PC-9 (cell line): ENCODE measurements around the gene SPRR1A. TPM values are rescaled to one million over a fixed set of nuclear protein-coding genes. Genes with fewer than 3 reads are reported as not detected.

ENCODE experiments used
- BruUV-seq: library from RNA; stranded (reverse); fragments of 400-500 nt; replicated peaks from 2 replicates; lab custom pipeline; 2021; lab: Mats Ljungman, UMichigan
- CTCF ChIA-PET: fragments of 300-600 bp; sonication (Branson Sonifier 250); formaldehyde crosslinking; loops from one replicate; lab custom pipeline; 2022; ENCODE audit warnings: antibody characterized with exemption; lab: Charles Lee
- POLR2A ChIA-PET: fragments of 300-600 bp; sonication (Branson Sonifier 250); formaldehyde crosslinking; loops from one replicate; lab custom pipeline; 2022; ENCODE audit warnings: antibody characterized with exemption; ENCODE audit not compliant: unreplicated experiment; lab: Charles Lee
- DNase-seq, 2 experiments: peaks; one replicate each; pipeline versions ENCODE4 v3.0.0 to v3.0.0-alpha.2; 2015 to 2022; ENCODE audit warnings: mixed read lengths in 1 of 2
- H2AFZ ChIP-seq: fragments of 200-600 bp; sonication (generic); 2 replicates; pipeline ENCODE4 v1.8.1; 2017; ENCODE audit warnings: antibody characterized with exemption
- H3F3A ChIP-seq: fragments of 200-600 bp; sonication (generic); 2 replicates; pipeline ENCODE4 v1.8.1; 2017; ENCODE audit warnings: antibody characterized with exemption, mild to moderate bottlenecking, low read depth; ENCODE audit not compliant: insufficient read depth
- H3K27ac ChIP-seq: fragments of 200-600 bp; sonication (generic); 2 replicates; pipeline ENCODE4 v1.6.1; 2016; ENCODE audit warnings: mixed run types
- H3K27me3 ChIP-seq: fragments of 200-600 bp; sonication (generic); 2 replicates; pipeline ENCODE4 v1.6.1; 2016; ENCODE audit warnings: low read depth, mixed run types; ENCODE audit not compliant: insufficient read depth
- H3K36me3 ChIP-seq: fragments of 200-600 bp; sonication (generic); 2 replicates; pipeline ENCODE4 v1.6.1; 2016; ENCODE audit warnings: low read depth, mixed run types
- H3K4me1 ChIP-seq: fragments of 200-600 bp; sonication (generic); replicated peaks from 2 replicates; pipeline ENCODE4 v1.6.1; 2016; ENCODE audit warnings: mixed run types; ENCODE audit not compliant: insufficient read depth
- H3K4me2 ChIP-seq: fragments of 200-600 bp; sonication (generic); 2 replicates; pipeline ENCODE4 v1.6.1; 2017; ENCODE audit warnings: mixed run types
- H3K4me3 ChIP-seq: fragments of 200-600 bp; sonication (generic); 2 replicates; pipeline ENCODE4 v1.6.1; 2016; ENCODE audit warnings: mixed run types
- H3K79me2 ChIP-seq: fragments of 200-600 bp; sonication (generic); 2 replicates; pipeline ENCODE4 v1.6.1; 2017; ENCODE audit warnings: low read depth, mixed run types
- H3K9me2 ChIP-seq: fragments of 200-600 bp; sonication (generic); 2 replicates; pipeline ENCODE4 v1.8.1; 2017; ENCODE audit warnings: mild to moderate bottlenecking; ENCODE audit not compliant: insufficient read depth
- H3K9me3 ChIP-seq: fragments of 200-600 bp; sonication (generic); 2 replicates; pipeline ENCODE4 v1.8.1; 2016; ENCODE audit warnings: low read depth; ENCODE audit not compliant: insufficient read depth
- H4K20me1 ChIP-seq: fragments of 200-600 bp; sonication (generic); 2 replicates; pipeline ENCODE4 v1.8.1; 2017; ENCODE audit not compliant: insufficient read depth
- CTCF ChIP-seq: fragments of 200-600 bp; sonication (generic); conservative IDR thresholded peaks from 2 replicates; pipeline ENCODE4 v1.6.1; 2017; ENCODE audit warnings: mixed run types, antibody characterized with exemption, mild to moderate bottlenecking, moderate library complexity
- EZH2 ChIP-seq: fragments of 200-600 bp; sonication (generic); IDR thresholded peaks from 2 replicates; pipeline ENCODE4 v1.8.0; 2017; ENCODE audit warnings: antibody characterized with exemption, low read depth
- intact Hi-C: fragments of 100-400 bp; cut with micrococcal nuclease; formaldehyde crosslinking; loops from one replicate; pipeline ENCODE4 v1.10.0; 2022; ENCODE audit not compliant: unreplicated experiment
- total RNA-seq: library from RNA; stranded (reverse); gene quantifications from 2 replicates; pipeline ENCODE4 v1.2.3, GENCODE V29; 2021

Gene SPRR1A
- total RNA-seq, 1 experiment from 2014 or later: not detected

DNA sequence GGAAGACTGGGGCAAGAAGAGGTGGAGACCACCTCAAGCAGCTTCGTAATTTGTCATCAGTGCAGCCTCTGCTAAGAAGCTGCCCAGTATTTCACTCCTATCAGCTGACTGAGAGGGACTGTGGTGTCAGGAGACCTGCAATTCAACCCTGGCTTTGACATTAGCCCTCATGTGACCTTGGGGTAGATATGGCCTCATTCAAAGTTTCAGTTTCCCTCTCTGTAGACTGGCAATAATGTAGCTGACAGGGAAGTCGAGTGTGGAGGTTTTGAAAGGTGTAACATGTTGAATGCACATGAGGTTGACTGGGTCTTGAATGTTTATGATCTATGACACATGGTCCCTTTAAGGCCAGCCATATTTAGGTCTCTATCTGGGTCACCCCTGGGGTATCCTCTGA is 15.6 kb upstream of the SPRR1A start:
- H3K4me2 ChIP-seq: no peak overlapping the region
- no peak overlapping the region for H2AFZ ChIP-seq
- intact Hi-C loops: no loop called here
- H4K20me1 ChIP-seq: no peaks in the 10 kb centered on the region
- H3K79me2 ChIP-seq: no peaks in the 10 kb centered on the region
- no TSS peak for BruUV-seq
- no peak for DNase-seq
- H3K4me3 ChIP-seq: no peak overlapping the region
- CTCF ChIA-PET: interaction anchor here (0.6 kb wide), 1 partner anchor 631 kb away, joined by 3 read pairs; no protein-coding TSS in a partner anchor
- H3K9me3 ChIP-seq: no peaks in the 10 kb centered on the region
- H3K27me3 ChIP-seq: no peaks in the 10 kb centered on the region
- peaks cover 13% of the 10 kb centered on the region; the same call in 1 of the 2 replicates for H3F3A ChIP-seq
- no peak overlapping the region for H3K27ac ChIP-seq
- H3K36me3 ChIP-seq: no peaks in the 10 kb centered on the region
- POLR2A ChIA-PET: no interaction called here
- H3K9me2 ChIP-seq: no peaks in the 10 kb centered on the region
- TF ChIP-seq CTCF (no peak), EZH2 (no peak)
- H3K4me1 ChIP-seq: peaks cover 30% of the 10 kb centered on the region

DNA sequence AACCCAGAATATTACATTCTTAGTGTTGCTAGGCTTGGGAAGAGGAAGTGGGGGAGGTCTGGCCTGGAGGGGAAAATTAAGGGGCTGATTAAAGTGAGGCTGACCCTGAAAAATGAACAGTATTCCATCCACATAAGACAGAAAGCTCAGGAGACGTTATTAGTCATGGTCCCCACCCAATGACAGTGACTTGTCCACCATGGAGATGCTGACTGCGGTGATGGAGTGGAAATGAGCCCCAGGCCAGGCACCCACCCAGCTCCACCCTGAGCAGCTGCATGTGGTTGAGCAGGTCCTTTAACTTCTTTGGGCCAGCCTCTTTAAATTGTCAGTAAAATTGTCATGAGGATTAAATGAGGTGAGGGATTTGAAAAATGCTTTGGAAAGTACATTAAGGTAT is 14.8 kb upstream of the SPRR1A start:
- BruUV-seq: no TSS peak
- Histone ChIP-seq H3K9me3 (no peaks in the 10 kb centered on the region), H3F3A (peaks cover 9% of the 10 kb centered on the region; the same call in 1 of the 2 replicates), H3K4me1 (peaks cover 24% of the 10 kb centered on the region), H2AFZ (no peak overlapping the region), H4K20me1 (no peaks in the 10 kb centered on the region), H3K36me3 (no peaks in the 10 kb centered on the region), H3K79me2 (no peaks in the 10 kb centered on the region), H3K27ac (no peak overlapping the region), H3K4me2 (no peak overlapping the region), H3K27me3 (no peaks in the 10 kb centered on the region), H3K4me3 (no peak overlapping the region), H3K9me2 (no peaks in the 10 kb centered on the region)
- intact Hi-C loops: no loop called here
- POLR2A ChIA-PET: interaction anchor here (0.7 kb wide), 1 partner anchor 994 kb away, joined by 3 read pairs; no protein-coding TSS in a partner anchor
- TF ChIP-seq CTCF: no peak
- no peak for TF ChIP-seq EZH2
- CTCF ChIA-PET: no interaction called here
- DNase-seq: no peak

DNA sequence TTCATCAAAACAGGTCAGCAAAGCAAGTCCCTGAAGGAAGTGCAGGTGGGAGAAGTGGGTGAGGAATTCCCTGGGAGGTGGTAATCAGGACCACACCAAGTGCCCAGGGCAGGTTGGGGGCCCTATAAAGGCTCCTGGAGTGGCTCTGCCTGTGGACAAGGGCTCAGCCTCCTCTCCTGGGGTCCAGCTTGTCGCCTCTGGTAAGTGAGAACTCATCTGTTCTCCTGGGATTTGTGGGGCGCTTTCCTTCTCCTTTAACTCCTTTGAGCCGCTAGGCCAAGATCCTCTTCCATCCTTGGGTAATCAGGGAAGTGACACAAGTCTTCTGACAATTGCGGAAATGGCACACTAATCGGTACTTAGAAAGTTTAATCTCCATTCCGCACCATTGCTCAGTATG is 13.4 kb upstream of the SPRR1A start, which contains the start of gene SPRR4:
TSS of gene SPRR4 (plus strand) at position 154 of the 400 bp plus-strand sequence. CDS start 1,243 bp downstream, outside the sequence.
- no peak within 1 kb of the TSS for H3K4me3 ChIP-seq
- no TSS peak for BruUV-seq
- no peaks in the 10 kb centered on the region for H3K36me3 ChIP-seq
- CTCF ChIA-PET: no interaction called here
- no peak within 1 kb of the TSS for H3K27ac ChIP-seq
- no peaks in the 10 kb centered on the region for H3K27me3 ChIP-seq
- peaks cover 5% of the 10 kb centered on the region; the same call in 1 of the 2 replicates for H3F3A ChIP-seq
- no peaks in the 10 kb centered on the region for H3K79me2 ChIP-seq
- no peaks in the 10 kb centered on the region for H3K9me3 ChIP-seq
- no peak within 1 kb of the TSS for H3K4me2 ChIP-seq
- H2AFZ ChIP-seq: no peak within 1 kb of the TSS
- POLR2A ChIA-PET: no interaction called here
- intact Hi-C loops: no loop called here
- TF ChIP-seq EZH2 (no peak), CTCF (no peak)
- peaks cover 16% of the 10 kb centered on the region for H3K4me1 ChIP-seq
- no peaks in the 10 kb centered on the region for H4K20me1 ChIP-seq
- no peak for DNase-seq
- no peaks in the 10 kb centered on the region for H3K9me2 ChIP-seq
